SK-N-SH treated with all-trans-retinoic acid at 6 μM for 48 hours (cell line): ENCODE data around the gene DIRAS3.

Source experiments
- ATAC-seq: fragments of 200-7000 bp; cut with Tn5 transposase; 3 replicates; pipeline ENCODE4 v1.9.1; 2020; ENCODE audit warnings: mild to moderate bottlenecking, moderate library complexity
- ARNTL ChIP-seq: fragments of 450-650 bp; formaldehyde crosslinking; IDR thresholded peaks from 2 replicates; pipeline ENCODE4 v1.5.0; 2020; ENCODE audit warnings: low read depth, mild to moderate bottlenecking, moderate library complexity, borderline replicate concordance
- BACH2 ChIP-seq: fragments of 250-450 bp; sonication (Bioruptor Pico); IDR thresholded peaks from 2 replicates; pipeline ENCODE4 v1.9.0; 2021; ENCODE audit warnings: mild to moderate bottlenecking, borderline replicate concordance
- CSDC2 ChIP-seq: fragments of 250-450 bp; sonication (Bioruptor Pico); IDR thresholded peaks from 2 replicates; pipeline ENCODE4 v1.5.0; 2020; ENCODE audit warnings: mild to moderate bottlenecking, moderate library complexity
- GLIS3 ChIP-seq: fragments of 250-450 bp; sonication (Bioruptor Pico); IDR thresholded peaks from 2 replicates; pipeline ENCODE4 v1.5.0; 2020; ENCODE audit warnings: mild to moderate bottlenecking, moderate library complexity
- PPARA ChIP-seq: fragments of 250-450 bp; sonication (Bioruptor Pico); IDR thresholded peaks from 2 replicates; pipeline ENCODE4 v1.5.0; 2020; ENCODE audit warnings: mild to moderate bottlenecking, borderline replicate concordance
- RARB ChIP-seq: fragments of 250-450 bp; sonication (Bioruptor Pico); IDR thresholded peaks from 2 replicates; pipeline ENCODE4 v1.8.0; 2021; ENCODE audit warnings: mild to moderate bottlenecking, moderate library complexity
- SNAI2 ChIP-seq: fragments of 250-450 bp; sonication (Bioruptor Pico); IDR thresholded peaks from 2 replicates; pipeline ENCODE4 v1.5.0; 2020; ENCODE audit warnings: mild to moderate bottlenecking, moderate library complexity
- TCF4 ChIP-seq: fragments of 250-450 bp; sonication (Bioruptor Pico); IDR thresholded peaks from 2 replicates; pipeline ENCODE4 v1.8.0; 2021; ENCODE audit warnings: mild to moderate bottlenecking, moderate library complexity, borderline replicate concordance
- TOX ChIP-seq: fragments of 250-450 bp; sonication (Bioruptor Pico); IDR thresholded peaks from 2 replicates; pipeline ENCODE4 v1.8.0; 2021; ENCODE audit warnings: mild to moderate bottlenecking, moderate library complexity, borderline replicate concordance
- ZC3H10 ChIP-seq: fragments of 250-450 bp; sonication (Bioruptor Pico); IDR thresholded peaks from 2 replicates; pipeline ENCODE4 v1.5.1; 2021; ENCODE audit warnings: mild to moderate bottlenecking, moderate library complexity
- ZFP3 ChIP-seq: fragments of 250-450 bp; sonication (Bioruptor Pico); IDR thresholded peaks from 2 replicates; pipeline ENCODE4 v1.5.0; 2020; ENCODE audit warnings: mild to moderate bottlenecking, moderate library complexity
- ZFP30 ChIP-seq: fragments of 450-650 bp; formaldehyde crosslinking; IDR thresholded peaks from 2 replicates; pipeline ENCODE4 v1.5.0; 2022; ENCODE audit warnings: mild to moderate bottlenecking, moderate library complexity
- ZNF565 ChIP-seq: fragments of 450-650 bp; formaldehyde crosslinking; conservative IDR thresholded peaks from 2 replicates; pipeline ENCODE4 v1.5.0; 2020; ENCODE audit warnings: low read depth, mild to moderate bottlenecking, moderate library complexity
- ZNF8 ChIP-seq: fragments of 450-650 bp; formaldehyde crosslinking; IDR thresholded peaks from 2 replicates; pipeline ENCODE4 v1.5.0; 2020; ENCODE audit warnings: mild to moderate bottlenecking, moderate library complexity
- TF ChIP-seq, protein P1 (sequence below): fragments of 250-450 bp; sonication (Bioruptor Pico); IDR thresholded peaks from 2 replicates; pipeline ENCODE4 v1.8.0; 2021; ENCODE audit warnings: low read depth, mild to moderate bottlenecking, moderate library complexity, borderline replicate concordance
- TF ChIP-seq, protein P2 (sequence below): fragments of 250-450 bp; sonication (Bioruptor Pico); IDR thresholded peaks from 2 replicates; pipeline ENCODE4 v1.5.0; 2020; ENCODE audit warnings: mild to moderate bottlenecking, moderate library complexity
- TF ChIP-seq, protein P3 (sequence below): fragments of 250-450 bp; sonication (Bioruptor Pico); IDR thresholded peaks from 2 replicates; pipeline ENCODE4 v1.8.0; 2020; ENCODE audit warnings: mild to moderate bottlenecking, moderate library complexity, borderline replicate concordance
- TF ChIP-seq, protein P4 (sequence below): fragments of 250-450 bp; sonication (Bioruptor Pico); IDR thresholded peaks from 2 replicates; pipeline ENCODE4 v1.5.1; 2021; ENCODE audit warnings: mild to moderate bottlenecking, moderate library complexity

Gene DIRAS3

DNA sequence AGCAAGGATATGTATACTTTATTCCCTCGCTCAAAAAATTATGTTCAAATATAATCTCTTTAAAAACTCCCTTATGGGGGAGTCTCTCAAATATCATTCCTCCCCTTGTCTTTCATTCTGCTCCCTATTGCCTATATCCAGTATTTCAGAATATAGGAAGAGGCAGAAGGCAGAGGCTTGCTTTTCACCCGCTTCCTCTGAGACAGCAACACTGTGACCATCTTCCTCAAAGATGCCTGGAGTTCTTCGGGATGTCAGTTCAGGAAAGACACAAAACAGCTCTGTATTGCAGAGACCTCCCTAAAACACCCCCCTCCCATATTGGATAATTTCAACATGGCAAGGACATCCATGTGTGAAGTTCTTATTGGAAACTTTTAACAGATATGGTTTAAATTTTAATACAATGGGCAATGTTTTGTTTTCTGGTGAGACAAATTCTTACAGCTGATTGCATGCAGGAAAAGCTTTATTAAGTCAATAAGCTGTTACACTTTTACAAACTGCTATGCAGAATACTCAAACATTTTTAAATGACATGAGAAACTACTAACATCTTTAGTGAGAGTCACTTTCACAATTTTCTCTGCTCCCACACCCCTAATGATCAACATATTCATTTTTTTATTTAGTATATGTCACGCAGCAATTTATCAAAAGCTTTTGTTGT is 4.8 kb downstream of the DIRAS3 start:
- no peak for ATAC-seq
- TF ChIP-seq BACH2 (CRISPR knock-in tag) (no peak), TCF4 (no peak), ARNTL (CRISPR knock-in tag) (no peak), ZFP3 (CRISPR knock-in tag) (no peak), GLIS3 (CRISPR knock-in tag) (no peak), RARB (CRISPR knock-in tag) (no peak), ZC3H10 (CRISPR knock-in tag) (no peak), PPARA (CRISPR knock-in tag) (no peak)
- TF ChIP-seq, protein P1, sequence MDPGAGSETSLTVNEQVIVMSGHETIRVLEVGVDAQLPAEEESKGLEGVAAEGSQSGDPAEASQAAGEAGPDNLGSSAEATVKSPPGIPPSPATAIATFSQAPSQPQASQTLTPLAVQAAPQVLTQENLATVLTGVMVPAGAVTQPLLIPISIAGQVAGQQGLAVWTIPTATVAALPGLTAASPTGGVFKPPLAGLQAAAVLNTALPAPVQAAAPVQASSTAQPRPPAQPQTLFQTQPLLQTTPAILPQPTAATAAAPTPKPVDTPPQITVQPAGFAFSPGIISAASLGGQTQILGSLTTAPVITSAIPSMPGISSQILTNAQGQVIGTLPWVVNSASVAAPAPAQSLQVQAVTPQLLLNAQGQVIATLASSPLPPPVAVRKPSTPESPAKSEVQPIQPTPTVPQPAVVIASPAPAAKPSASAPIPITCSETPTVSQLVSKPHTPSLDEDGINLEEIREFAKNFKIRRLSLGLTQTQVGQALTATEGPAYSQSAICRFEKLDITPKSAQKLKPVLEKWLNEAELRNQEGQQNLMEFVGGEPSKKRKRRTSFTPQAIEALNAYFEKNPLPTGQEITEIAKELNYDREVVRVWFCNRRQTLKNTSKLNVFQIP (CRISPR knock-in tag) = no peak

DNA sequence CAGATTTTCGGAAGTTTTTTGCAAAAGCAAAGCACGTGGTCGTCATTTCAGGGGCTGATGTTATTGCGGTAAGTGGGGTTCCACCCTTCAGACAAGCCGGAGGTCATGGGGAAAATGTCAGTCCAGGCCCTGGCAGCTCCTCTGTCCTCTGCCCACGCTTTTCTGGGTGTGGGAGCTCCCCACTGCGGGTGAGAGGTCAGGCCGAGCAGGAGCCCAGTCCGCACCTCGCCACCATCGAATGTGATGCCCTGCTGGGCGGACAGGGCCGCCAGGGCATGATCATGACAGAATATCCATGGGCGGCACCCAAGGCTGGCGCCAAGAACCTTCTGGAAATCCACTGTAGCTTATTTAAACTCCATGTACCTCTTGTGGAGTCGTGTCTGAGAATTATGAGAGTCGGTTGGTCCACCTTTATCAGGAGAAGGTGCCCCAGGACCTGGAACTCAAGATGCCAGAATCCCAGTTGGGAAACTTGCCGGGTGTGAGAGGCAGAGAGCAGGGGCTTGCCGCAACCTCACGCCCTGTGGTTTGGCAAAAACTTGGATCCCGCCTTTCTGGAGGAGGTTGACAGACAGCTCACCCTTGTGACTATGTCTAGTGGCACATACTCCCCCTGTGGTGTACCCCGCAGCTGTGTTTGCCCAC is 6.9 kb downstream of the DIRAS3 start:
- ATAC-seq = no peak
- TF ChIP-seq PPARA (CRISPR knock-in tag) = no peak
- TF ChIP-seq, protein P2, sequence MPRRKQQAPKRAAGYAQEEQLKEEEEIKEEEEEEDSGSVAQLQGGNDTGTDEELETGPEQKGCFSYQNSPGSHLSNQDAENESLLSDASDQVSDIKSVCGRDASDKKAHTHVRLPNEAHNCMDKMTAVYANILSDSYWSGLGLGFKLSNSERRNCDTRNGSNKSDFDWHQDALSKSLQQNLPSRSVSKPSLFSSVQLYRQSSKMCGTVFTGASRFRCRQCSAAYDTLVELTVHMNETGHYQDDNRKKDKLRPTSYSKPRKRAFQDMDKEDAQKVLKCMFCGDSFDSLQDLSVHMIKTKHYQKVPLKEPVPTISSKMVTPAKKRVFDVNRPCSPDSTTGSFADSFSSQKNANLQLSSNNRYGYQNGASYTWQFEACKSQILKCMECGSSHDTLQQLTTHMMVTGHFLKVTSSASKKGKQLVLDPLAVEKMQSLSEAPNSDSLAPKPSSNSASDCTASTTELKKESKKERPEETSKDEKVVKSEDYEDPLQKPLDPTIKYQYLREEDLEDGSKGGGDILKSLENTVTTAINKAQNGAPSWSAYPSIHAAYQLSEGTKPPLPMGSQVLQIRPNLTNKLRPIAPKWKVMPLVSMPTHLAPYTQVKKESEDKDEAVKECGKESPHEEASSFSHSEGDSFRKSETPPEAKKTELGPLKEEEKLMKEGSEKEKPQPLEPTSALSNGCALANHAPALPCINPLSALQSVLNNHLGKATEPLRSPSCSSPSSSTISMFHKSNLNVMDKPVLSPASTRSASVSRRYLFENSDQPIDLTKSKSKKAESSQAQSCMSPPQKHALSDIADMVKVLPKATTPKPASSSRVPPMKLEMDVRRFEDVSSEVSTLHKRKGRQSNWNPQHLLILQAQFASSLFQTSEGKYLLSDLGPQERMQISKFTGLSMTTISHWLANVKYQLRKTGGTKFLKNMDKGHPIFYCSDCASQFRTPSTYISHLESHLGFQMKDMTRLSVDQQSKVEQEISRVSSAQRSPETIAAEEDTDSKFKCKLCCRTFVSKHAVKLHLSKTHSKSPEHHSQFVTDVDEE (CRISPR knock-in tag) = no peak
- TF ChIP-seq, protein P1 (CRISPR knock-in tag) = no peak
- no peak for TF ChIP-seq ZC3H10 (CRISPR knock-in tag)
- TF ChIP-seq, protein P3, sequence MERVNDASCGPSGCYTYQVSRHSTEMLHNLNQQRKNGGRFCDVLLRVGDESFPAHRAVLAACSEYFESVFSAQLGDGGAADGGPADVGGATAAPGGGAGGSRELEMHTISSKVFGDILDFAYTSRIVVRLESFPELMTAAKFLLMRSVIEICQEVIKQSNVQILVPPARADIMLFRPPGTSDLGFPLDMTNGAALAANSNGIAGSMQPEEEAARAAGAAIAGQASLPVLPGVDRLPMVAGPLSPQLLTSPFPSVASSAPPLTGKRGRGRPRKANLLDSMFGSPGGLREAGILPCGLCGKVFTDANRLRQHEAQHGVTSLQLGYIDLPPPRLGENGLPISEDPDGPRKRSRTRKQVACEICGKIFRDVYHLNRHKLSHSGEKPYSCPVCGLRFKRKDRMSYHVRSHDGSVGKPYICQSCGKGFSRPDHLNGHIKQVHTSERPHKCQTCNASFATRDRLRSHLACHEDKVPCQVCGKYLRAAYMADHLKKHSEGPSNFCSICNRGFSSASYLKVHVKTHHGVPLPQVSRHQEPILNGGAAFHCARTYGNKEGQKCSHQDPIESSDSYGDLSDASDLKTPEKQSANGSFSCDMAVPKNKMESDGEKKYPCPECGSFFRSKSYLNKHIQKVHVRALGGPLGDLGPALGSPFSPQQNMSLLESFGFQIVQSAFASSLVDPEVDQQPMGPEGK = no peak
- no peak for TF ChIP-seq TOX (CRISPR knock-in tag)
- TF ChIP-seq SNAI2 (CRISPR knock-in tag) = no peak
- TF ChIP-seq, protein P4, sequence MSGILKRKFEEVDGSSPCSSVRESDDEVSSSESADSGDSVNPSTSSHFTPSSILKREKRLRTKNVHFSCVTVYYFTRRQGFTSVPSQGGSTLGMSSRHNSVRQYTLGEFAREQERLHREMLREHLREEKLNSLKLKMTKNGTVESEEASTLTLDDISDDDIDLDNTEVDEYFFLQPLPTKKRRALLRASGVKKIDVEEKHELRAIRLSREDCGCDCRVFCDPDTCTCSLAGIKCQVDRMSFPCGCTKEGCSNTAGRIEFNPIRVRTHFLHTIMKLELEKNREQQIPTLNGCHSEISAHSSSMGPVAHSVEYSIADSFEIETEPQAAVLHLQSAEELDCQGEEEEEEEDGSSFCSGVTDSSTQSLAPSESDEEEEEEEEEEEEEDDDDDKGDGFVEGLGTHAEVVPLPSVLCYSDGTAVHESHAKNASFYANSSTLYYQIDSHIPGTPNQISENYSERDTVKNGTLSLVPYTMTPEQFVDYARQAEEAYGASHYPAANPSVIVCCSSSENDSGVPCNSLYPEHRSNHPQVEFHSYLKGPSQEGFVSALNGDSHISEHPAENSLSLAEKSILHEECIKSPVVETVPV (CRISPR knock-in tag) = no peak
- no peak for TF ChIP-seq ZNF8
- TF ChIP-seq ZNF565 (CRISPR knock-in tag) = no peak
- no peak for TF ChIP-seq BACH2 (CRISPR knock-in tag)
- no peak for TF ChIP-seq TCF4
- TF ChIP-seq CSDC2 (CRISPR knock-in tag) = no peak

DNA sequence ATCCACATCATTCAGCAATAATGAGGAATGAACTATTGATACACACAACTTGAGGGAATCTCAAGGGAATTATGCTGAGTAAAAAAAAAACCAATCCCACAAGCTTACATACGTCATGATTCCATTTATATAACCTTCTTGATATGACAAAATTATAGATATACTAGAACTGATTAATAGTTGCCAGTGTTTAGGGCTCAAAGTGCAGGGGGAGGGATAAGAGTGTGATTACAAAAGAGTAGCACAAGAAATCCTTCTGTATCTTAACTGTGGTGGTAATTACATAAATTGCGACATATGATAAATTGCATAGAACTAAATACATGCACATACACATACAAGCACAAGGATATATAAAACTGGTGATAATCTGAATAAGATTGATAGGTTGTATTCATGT is 13.5 kb downstream of the DIRAS3 start:
- ATAC-seq = no peak
- TF ChIP-seq, protein P1 (CRISPR knock-in tag) = no peak
- no peak for TF ChIP-seq ZFP30 (CRISPR knock-in tag)
- no peak for TF ChIP-seq TOX (CRISPR knock-in tag)
- no peak for TF ChIP-seq ZNF565 (CRISPR knock-in tag)
